HCT116 (cell line): ENCODE measurements around the gene NUCB2. TPM values are rescaled to one million over a fixed set of nuclear protein-coding genes. Genes with fewer than 3 reads are reported as not detected.

Experiments used
- ATAC-seq: fragments of 200-7000 bp; cut with Tn5 transposase; 2 replicates; pipeline ENCODE4 v1.9.1; 2020; ENCODE audit warnings: mild to moderate bottlenecking, moderate library complexity
- BruUV-seq: library from RNA; stranded (reverse); fragments of 400-500 nt; replicated peaks from 2 replicates; lab custom pipeline; 2021; lab: Mats Ljungman, UMichigan
- CTCF ChIA-PET: fragments of 300-600 bp; sonication (Branson Sonifier 250); formaldehyde crosslinking; loops from one replicate; lab custom pipeline; 2021; ENCODE audit warnings: antibody characterized with exemption; lab: Charles Lee
- POLR2A ChIA-PET: fragments of 300-600, 350-600 bp; sonication (Branson Sonifier 250); formaldehyde crosslinking; loops from one replicate; lab custom pipeline; 2021; ENCODE audit warnings: antibody characterized with exemption; lab: Charles Lee
- RAD21 ChIA-PET, 2 experiments: fragments of 300-600 bp; sonication (Branson Sonifier 250); formaldehyde crosslinking; loops; one replicate each; lab custom pipeline; 2023; ENCODE audit warnings: low total read pairs in 2 of 2; ENCODE audit not compliant: uncharacterized antibody in 2 of 2, unreplicated experiment in 2 of 2, low non-redundant PET in 1 of 2; lab: Charles Lee
- DNase-seq: peaks from one replicate; pipeline ENCODE4 v3.0.0-alpha.2; 2010; ENCODE audit warnings: low read depth, low spot score
- H2AFZ ChIP-seq: fragments of 200-600 bp; shearing (Covaris generic), sonication (generic); 2 replicates; pipeline ENCODE4 v1.6.1; 2017; ENCODE audit warnings: low read depth, mixed run types, mixed read lengths, antibody characterized with exemption, low read length; ENCODE audit not compliant: poor library complexity, severe bottlenecking
- H3K27ac ChIP-seq: 2 replicates; pipeline ENCODE4 v1.5.1; 2012; ENCODE audit warnings: low read depth, low read length
- H3K27me3 ChIP-seq: fragments of 200-600 bp; sonication (generic); 2 replicates; pipeline ENCODE4 v1.6.1; 2016; ENCODE audit warnings: mixed run types, low read length, mixed read lengths; ENCODE audit not compliant: insufficient read depth
- H3K36me3 ChIP-seq, 2 experiments: fragments of 200-500 bp in 1 of 2; fragments of 200-600 bp in 1 of 2; sonication (Bioruptor generic) in 1 of 2; sonication (generic) in 1 of 2; 2 replicates each; pipeline versions ENCODE4 v1.5.1 to v1.6.1; 2014 to 2016; ENCODE audit warnings: low read length in 2 of 2, inconsistent platforms in 1 of 2, mixed read lengths in 1 of 2, mixed run types in 1 of 2; ENCODE audit not compliant: insufficient read depth in 2 of 2, control insufficient read depth in 1 of 2
- H3K4me1 ChIP-seq, 2 experiments: fragments of 200-600 bp in 1 of 2; sonication (generic) in 1 of 2; 2 replicates each; pipeline versions ENCODE4 v1.5.1 to v1.6.1; 2012 to 2017; ENCODE audit warnings: low read length in 2 of 2, inconsistent platforms in 1 of 2, mild to moderate bottlenecking in 1 of 2, mixed read lengths in 1 of 2, mixed run types in 1 of 2, moderate library complexity in 1 of 2; ENCODE audit not compliant: insufficient read depth in 2 of 2, control insufficient read depth in 1 of 2
- H3K4me2 ChIP-seq: fragments of 200-600 bp; sonication (generic); 2 replicates; pipeline ENCODE4 v1.6.1; 2017; ENCODE audit warnings: mixed run types, low read length, mixed read lengths
- H3K4me3 ChIP-seq, 2 experiments: fragments of 200-600 bp in 1 of 2; sonication (generic) in 1 of 2; replicated peaks in 1 of 2; 2 replicates each; pipeline ENCODE4 v1.5.1; 2011 to 2016; ENCODE audit warnings: low read length in 2 of 2, control low read depth in 1 of 2, low read depth in 1 of 2, mild to moderate bottlenecking in 1 of 2, mixed read lengths in 1 of 2, mixed run types in 1 of 2
- H3K79me2 ChIP-seq: fragments of 200-600 bp; sonication (generic); 2 replicates; pipeline ENCODE4 v1.6.1; 2017; ENCODE audit warnings: mild to moderate bottlenecking, mixed run types, low read length, moderate library complexity, mixed read lengths; ENCODE audit not compliant: insufficient read depth
- H3K9ac ChIP-seq: fragments of 200-600 bp; sonication (generic); 2 replicates; pipeline ENCODE4 v1.6.1; 2016; ENCODE audit warnings: low read length, mixed read lengths
- H3K9me2 ChIP-seq: fragments of 200-600 bp; sonication (generic), shearing (Covaris generic); 2 replicates; pipeline ENCODE4 v1.6.1; 2017; ENCODE audit warnings: mixed run types, mild to moderate bottlenecking, moderate library complexity; ENCODE audit not compliant: insufficient read depth
- H3K9me3 ChIP-seq, 2 experiments: fragments of 200-500 bp in 1 of 2; fragments of 200-600 bp in 1 of 2; sonication (Bioruptor generic) in 1 of 2; sonication (generic) in 1 of 2; 2 replicates each; pipeline ENCODE4 v1.6.1; 2014 to 2017; ENCODE audit warnings: low read length in 2 of 2, mixed read lengths in 2 of 2, inconsistent platforms in 1 of 2, low read depth in 1 of 2, mild to moderate bottlenecking in 1 of 2, mixed run types in 1 of 2, moderate library complexity in 1 of 2; ENCODE audit not compliant: control insufficient read depth in 1 of 2, insufficient read depth in 1 of 2
- H4K20me1 ChIP-seq: fragments of 200-600 bp; sonication (generic), shearing (Covaris generic); 2 replicates; pipeline ENCODE4 v1.6.1; 2017; ENCODE audit warnings: mixed run types, mild to moderate bottlenecking, moderate library complexity; ENCODE audit not compliant: insufficient read depth
- SIN3A ChIP-seq: IDR thresholded peaks from 2 replicates; pipeline ENCODE4 v1.6.1; 2012; ENCODE audit warnings: low read depth
- intact Hi-C: fragments of 100-400 bp; cut with micrococcal nuclease; formaldehyde crosslinking; loops from 2 replicates; pipeline ENCODE4 v1.10.0; 2022
- total RNA-seq: library from RNA; stranded (reverse); gene quantifications from one replicate; pipeline ENCODE4 v1.2.1, GENCODE V29; 2021; ENCODE audit not compliant: unreplicated experiment

NUCB2 gene
- total RNA-seq, 1 experiment from 2014 or later: 40.6 TPM

DNA sequence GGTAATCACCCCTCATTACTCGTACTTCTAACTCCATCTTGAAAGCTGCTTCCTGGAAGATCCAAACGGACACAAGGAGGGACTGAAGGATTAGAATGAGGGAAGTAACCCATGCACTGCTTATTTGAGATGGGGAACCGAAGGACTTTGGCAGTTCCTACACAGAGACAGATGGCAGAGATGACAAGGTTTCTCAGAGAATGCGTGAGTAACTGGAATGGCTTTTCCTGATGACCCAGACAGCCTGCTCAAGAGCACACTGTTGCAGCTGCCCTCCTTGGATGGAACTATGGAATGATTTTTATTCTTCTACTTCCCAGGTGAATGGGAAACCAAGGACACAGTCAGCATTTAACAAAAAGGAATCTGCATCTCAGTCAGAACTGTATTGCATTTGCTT is 104.6 kb downstream of the NUCB2 start:
- ChIA-PET POLR2A (no interaction called here), CTCF (interaction anchor here (2.4 kb wide), 1 partner anchor 147 kb away, joined by 8 read pairs; no protein-coding TSS in a partner anchor), RAD21 (no interaction called here)
- Histone ChIP-seq H3K27ac (no peak overlapping the region), H3K4me1 (no peaks in the 10 kb centered on the region), H4K20me1 (no peaks in the 10 kb centered on the region), H3K9ac (no peak overlapping the region), H3K27me3 (no peaks in the 10 kb centered on the region), H3K9me3 (peaks cover 6 to 8% of the 10 kb centered on the region in 2 experiments; a peak in 3 of 4 replicates), H3K79me2 (no peaks in the 10 kb centered on the region), H3K9me2 (no peaks in the 10 kb centered on the region), H3K4me3 (no peak overlapping the region), H2AFZ (no peak overlapping the region), H3K4me2 (no peak overlapping the region), H3K36me3 (no peaks in the 10 kb centered on the region)
- intact Hi-C loops: loop anchor here (5.0 kb wide), 1 partner anchor 216 kb away; no protein-coding TSS in a partner anchor
- DNase-seq (no peak), ATAC-seq (no peak)
- no peak for TF ChIP-seq SIN3A
- BruUV-seq: no TSS peak

Other genes with a start within 250 kb of the NUCB2 start
- gene RPS13, start 199.1 kb upstream of the NUCB2 start, total RNA-seq: 1,312 TPM
- 51.6 TPM for gene PIK3C2A, start 68.8 kb upstream of the NUCB2 start, total RNA-seq
- gene NCR3LG1, start 75.1 kb downstream of the NUCB2 start, total RNA-seq: 1.5 TPM
- 7.5 TPM for gene KCNJ11, start 111.9 kb downstream of the NUCB2 start, total RNA-seq
- 0.39 TPM for gene ABCC8, start 200.1 kb downstream of the NUCB2 start, total RNA-seq